ENCODE data around the gene ELL.

DNA sequence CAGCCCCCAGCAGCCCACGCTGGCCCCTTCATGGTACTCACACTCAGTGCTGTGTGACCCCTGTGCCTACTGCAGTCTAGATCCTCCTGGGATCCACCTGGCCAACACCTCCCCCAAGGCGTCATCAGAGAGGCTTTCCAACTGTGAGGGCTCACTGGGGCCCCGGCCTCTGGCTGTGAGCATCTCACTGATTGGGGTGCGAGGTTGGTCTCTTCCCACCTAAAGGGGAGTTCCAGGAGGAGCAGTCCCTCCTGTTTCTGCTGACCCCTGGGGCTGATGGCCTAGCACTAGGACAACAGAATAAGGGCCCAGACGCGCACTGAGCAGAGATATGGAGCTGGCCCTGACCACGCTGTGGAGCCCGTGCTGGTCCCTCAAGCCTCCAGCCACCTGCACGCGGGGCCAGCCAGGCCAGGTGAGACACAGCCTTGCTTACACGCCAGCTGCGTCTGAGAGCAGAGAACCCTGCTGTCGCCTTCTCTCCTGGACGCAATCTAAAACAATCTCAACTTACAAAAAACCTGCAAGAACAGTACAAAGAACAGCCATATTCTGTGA, 32.2 kb downstream of the ELL start:
- TF ChIP-seq, protein P1, sequence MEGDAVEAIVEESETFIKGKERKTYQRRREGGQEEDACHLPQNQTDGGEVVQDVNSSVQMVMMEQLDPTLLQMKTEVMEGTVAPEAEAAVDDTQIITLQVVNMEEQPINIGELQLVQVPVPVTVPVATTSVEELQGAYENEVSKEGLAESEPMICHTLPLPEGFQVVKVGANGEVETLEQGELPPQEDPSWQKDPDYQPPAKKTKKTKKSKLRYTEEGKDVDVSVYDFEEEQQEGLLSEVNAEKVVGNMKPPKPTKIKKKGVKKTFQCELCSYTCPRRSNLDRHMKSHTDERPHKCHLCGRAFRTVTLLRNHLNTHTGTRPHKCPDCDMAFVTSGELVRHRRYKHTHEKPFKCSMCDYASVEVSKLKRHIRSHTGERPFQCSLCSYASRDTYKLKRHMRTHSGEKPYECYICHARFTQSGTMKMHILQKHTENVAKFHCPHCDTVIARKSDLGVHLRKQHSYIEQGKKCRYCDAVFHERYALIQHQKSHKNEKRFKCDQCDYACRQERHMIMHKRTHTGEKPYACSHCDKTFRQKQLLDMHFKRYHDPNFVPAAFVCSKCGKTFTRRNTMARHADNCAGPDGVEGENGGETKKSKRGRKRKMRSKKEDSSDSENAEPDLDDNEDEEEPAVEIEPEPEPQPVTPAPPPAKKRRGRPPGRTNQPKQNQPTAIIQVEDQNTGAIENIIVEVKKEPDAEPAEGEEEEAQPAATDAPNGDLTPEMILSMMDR (IDR thresholded peaks at IDR 0.05 in 2 of 3, conservative IDR thresholded peaks at IDR 0.05 in 1 of 3; ENCODE audit: borderline replicate concordance in 1 of 3, insufficient read depth in 1 of 3, low read depth in 2 of 3, low read length in 2 of 3), result no peak
- no peak for TF ChIP-seq RAD21 (IDR thresholded peaks at IDR 0.05; ENCODE audit: low read depth)
- TF ChIP-seq, protein P2, sequence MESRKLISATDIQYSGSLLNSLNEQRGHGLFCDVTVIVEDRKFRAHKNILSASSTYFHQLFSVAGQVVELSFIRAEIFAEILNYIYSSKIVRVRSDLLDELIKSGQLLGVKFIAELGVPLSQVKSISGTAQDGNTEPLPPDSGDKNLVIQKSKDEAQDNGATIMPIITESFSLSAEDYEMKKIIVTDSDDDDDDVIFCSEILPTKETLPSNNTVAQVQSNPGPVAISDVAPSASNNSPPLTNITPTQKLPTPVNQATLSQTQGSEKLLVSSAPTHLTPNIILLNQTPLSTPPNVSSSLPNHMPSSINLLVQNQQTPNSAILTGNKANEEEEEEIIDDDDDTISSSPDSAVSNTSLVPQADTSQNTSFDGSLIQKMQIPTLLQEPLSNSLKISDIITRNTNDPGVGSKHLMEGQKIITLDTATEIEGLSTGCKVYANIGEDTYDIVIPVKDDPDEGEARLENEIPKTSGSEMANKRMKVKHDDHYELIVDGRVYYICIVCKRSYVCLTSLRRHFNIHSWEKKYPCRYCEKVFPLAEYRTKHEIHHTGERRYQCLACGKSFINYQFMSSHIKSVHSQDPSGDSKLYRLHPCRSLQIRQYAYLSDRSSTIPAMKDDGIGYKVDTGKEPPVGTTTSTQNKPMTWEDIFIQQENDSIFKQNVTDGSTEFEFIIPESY (IDR thresholded peaks at IDR 0.05; ENCODE audit: extremely low read depth, insufficient replicate concordance, low read length), result no peak
- TF ChIP-seq POLR2A (IDR thresholded peaks at IDR 0.05; ENCODE audit: borderline replicate concordance, extremely low read depth, insufficient read depth, insufficient read length), result no peak
- TF ChIP-seq POLR2AphosphoS5 (IDR thresholded peaks at IDR 0.05; ENCODE audit: low read depth, low read length), result no peak
- TF ChIP-seq YY1 (IDR thresholded peaks at IDR 0.05; ENCODE audit: extremely low read depth, insufficient replicate concordance, low read depth, low read length), result no peak
- TF ChIP-seq EZH2 (IDR thresholded peaks at IDR 0.05), result no peak
- no peak for TF ChIP-seq SP1 (IDR thresholded peaks at IDR 0.05; ENCODE audit: low read depth)
- TF ChIP-seq, protein P3, sequence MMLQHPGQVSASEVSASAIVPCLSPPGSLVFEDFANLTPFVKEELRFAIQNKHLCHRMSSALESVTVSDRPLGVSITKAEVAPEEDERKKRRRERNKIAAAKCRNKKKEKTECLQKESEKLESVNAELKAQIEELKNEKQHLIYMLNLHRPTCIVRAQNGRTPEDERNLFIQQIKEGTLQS (IDR thresholded peaks at IDR 0.05), result no peak
